Activated naive CD4-positive, alpha-beta T cell treated with anti-CD3 and anti-CD28 coated beads, Interleukin-2, amount 50 U/mL, for 72 hours (primary cell): Measurements from ENCODE around the gene MBNL1. TPM values are rescaled to one million over a fixed set of nuclear protein-coding genes. Genes with fewer than 3 reads are reported as not detected.
"Not testable (repeated sequence)": the region's sequence is repeated elsewhere in the genome, so short reads cannot be mapped to it uniquely, and the experiment has no call there.

Experiments used
- ATAC-seq, 2 donors: fragments of 150-1000 bp; cut with Tn5 transposase; 2 replicates each; pipeline ENCODE4 v1.10.0; 2021; ENCODE audit warnings: mild to moderate bottlenecking in 2 of 2, moderate library complexity in 2 of 2
- DNase-seq, 2 donors: peaks; one replicate each; pipeline ENCODE4 v3.0.0; 2021 to 2022; ENCODE audit warnings: low spot score in 2 of 2
- H3K27ac Mint-ChIP-seq, 2 donors: one replicate each; pipeline ENCODE4 v1.8.0; 2022; ENCODE audit warnings: mild to moderate bottlenecking in 2 of 2, mixed read lengths in 2 of 2
- H3K36me3 Mint-ChIP-seq, 2 donors: one replicate each; pipeline ENCODE4 v1.8.0; 2022; ENCODE audit warnings: mixed read lengths in 2 of 2
- H3K9me3 Mint-ChIP-seq, 2 donors: one replicate each; pipeline ENCODE4 v1.8.0; 2022; ENCODE audit warnings: mixed read lengths in 2 of 2
- total RNA-seq, 2 donors: library from RNA; stranded (reverse); gene quantifications; one replicate each; pipeline ENCODE4 v1.2.3, GENCODE V29; 2022

Gene MBNL1
- total RNA-seq, 2 donors from 2014 or later: 406 to 425 TPM

DNA sequence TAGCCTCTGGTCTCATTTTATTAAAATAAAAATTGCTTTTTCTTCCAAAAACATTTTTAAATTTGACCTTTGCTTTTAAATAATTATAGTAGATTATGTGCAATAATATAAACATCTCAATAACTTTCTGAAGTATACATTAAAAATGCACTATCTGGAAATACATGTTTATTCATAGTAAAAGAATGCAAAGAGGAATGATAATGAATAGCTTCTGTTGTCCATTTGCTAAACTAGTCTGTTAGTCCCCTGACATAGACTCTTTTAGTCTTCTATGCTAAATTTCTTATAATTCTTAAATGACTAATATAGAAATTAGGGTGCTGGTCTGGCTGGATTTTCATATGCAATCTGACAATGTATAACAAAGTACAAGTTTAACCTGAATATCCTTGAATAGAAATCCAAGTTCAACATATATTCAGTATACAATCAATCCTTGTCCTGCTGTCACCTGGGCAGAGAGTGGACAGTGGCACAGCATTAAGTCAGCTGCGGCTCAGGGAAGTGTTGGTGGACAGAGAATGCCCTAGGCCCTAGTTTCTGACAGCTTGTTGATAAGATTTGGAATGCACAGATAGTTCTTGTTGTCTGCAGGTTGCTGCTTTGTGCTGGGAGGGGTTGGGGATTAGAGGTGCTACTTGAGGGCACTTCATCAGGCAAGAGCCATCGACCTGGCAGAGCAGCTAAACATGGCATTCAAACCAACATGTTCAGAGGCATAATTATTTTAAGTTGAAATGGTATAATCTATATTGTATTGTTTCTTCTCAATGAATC is 161.7 kb downstream of the MBNL1 start:
- peaks cover 5 to 51% of the 10 kb centered on the region in 2 donors for H3K36me3 Mint-ChIP-seq
- H3K27ac Mint-ChIP-seq: peak overlapping the region; percentile 55 to 77
- DNase-seq (no peak), ATAC-seq (no peak)
- no peaks in the 10 kb centered on the region for H3K9me3 Mint-ChIP-seq

- Mint-ChIP-seq H3K9me3 (no peaks in the 10 kb centered on the region), H3K27ac (no peak overlapping the region), H3K36me3 (peaks cover 10 to 62% of the 10 kb centered on the region in 2 donors)
- ATAC-seq (peak; percentile 24 to 50), DNase-seq (no peak)
Measured at GRCh38 chr3:152434142-152434541, 165.4 kb downstream of the MBNL1 start.

- H3K27ac Mint-ChIP-seq: peak overlapping the region in 1 of 2 donors; percentile 38
- not testable (repeated sequence) for ATAC-seq, H3K9me3 Mint-ChIP-seq, DNase-seq
- peaks cover 10 to 73% of the 10 kb centered on the region in 2 donors for H3K36me3 Mint-ChIP-seq
Measured at GRCh38 chr3:152435210-152435609, 166.5 kb downstream of the MBNL1 start.

GRCh38 chr3:152436707-152437590 is 168.2 kb downstream of the MBNL1 start:
- peaks cover 10 to 65% of the 10 kb centered on the region in 2 donors for H3K36me3 Mint-ChIP-seq
- ATAC-seq: no peak
- no peaks in the 10 kb centered on the region for H3K9me3 Mint-ChIP-seq
- peak overlapping the region; percentile 20 to 44 for H3K27ac Mint-ChIP-seq
- DNase-seq: no peak

DNA sequence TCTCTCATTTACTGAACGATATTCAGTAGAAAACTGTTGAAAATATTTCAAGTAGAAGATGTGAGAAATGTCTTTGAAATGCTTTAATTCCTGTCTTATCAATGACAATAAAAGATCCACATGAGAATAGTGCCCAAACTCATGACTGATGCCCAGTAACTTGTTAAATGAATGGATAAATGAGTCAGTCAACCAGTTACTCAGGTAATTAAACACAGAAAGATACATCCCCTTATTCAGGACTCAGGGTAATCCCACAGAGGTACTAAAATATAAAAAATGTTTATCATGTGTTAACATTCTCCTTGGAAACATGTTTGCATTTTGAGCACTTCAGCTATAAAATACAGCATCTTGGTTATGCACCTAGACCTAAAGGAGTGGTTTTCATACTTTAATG is 169.5 kb downstream of the MBNL1 start:
- Mint-ChIP-seq H3K27ac (peak overlapping the region in 1 of 2 donors; percentile 9), H3K36me3 (peaks cover 10 to 53% of the 10 kb centered on the region in 2 donors), H3K9me3 (no peaks in the 10 kb centered on the region)
- no peak for DNase-seq
- peak; percentile 31 to 56 for ATAC-seq

DNA sequence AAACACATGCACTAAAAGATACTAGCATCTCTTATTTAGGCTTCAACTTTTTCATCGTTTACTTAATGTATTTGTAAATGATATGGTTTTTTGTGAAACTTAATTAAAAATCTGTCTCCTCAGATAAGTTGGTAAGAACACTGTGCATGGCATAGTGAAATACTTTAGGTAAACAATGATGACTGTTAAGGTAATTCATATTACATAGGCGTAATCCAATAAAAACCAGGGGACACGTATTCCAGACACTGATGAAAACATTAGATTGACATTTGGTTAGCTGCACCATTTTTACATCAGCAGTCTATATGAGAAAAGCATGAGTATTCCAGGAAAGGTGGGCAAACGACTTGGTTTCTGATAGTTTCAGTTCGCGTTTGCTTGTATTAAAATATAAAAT is 170.0 kb downstream of the MBNL1 start:
- Mint-ChIP-seq H3K36me3 (peaks cover 10 to 52% of the 10 kb centered on the region in 2 donors), H3K9me3 (no peaks in the 10 kb centered on the region), H3K27ac (peak overlapping the region in 1 of 2 donors; percentile 9)
- ATAC-seq: no peak
- no peak for DNase-seq

DNA sequence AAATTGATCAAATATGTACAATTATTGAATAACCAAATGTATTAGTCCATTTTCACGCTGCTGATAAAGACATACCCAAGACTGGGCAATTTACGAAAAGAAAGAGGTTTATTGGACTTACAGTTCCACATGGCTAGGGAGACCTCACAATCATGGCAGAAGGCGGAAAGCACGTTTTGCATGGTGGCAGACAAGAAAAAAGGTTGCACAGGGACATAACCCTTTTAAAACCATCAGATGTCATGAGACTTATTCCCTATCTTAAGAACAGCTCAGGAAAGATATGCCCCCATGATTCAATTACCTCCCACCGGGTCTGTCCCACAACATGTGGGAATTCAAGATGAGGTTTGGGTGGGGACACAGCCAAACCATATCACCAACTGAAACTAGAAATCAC is 171.5 kb downstream of the MBNL1 start:
- not testable (repeated sequence) for ATAC-seq, H3K9me3 Mint-ChIP-seq, H3K27ac Mint-ChIP-seq, DNase-seq
- H3K36me3 Mint-ChIP-seq: peaks cover 5 to 42% of the 10 kb centered on the region in 2 donors

DNA sequence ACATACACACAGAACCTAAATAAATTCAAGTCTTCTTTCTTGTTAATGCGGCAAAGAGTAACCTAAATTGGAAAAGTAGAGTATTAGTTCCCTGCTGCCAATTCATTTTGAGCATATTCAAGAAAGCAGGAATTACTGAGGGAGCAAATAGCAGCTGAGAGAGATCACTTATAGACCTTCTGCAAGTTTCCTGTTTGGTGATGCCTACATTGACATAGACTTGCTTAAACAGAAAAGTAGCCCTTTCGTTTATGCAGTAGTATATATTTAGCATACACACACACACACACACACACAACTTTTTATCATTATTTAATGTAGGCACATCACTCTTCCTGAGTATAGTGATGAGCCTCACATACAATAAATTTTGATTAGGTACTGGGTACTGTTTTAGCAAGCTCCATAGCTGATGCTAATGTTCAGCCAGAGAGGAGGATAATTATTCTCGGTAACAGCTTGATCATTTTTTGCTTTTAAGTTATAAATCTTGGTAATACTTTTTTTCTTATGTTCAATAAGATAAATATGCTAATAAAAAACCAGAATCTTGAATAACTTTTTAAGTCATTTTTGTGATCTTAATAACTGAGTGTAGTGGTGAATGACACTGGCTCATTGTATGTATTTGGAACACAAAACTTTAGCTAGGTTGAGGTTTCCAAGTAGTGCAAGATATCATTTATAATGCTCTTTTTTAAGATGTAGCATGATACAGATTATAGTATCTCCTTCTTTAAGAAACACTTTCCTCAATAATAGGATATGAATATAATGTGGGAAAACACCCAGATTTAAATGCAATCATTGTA is 174.7 kb downstream of the MBNL1 start:
- H3K9me3 Mint-ChIP-seq: no peaks in the 10 kb centered on the region
- H3K36me3 Mint-ChIP-seq: peaks cover 4 to 46% of the 10 kb centered on the region in 2 donors
- peak overlapping the region in 1 of 2 donors; percentile 72 for H3K27ac Mint-ChIP-seq
- DNase-seq (no peak), ATAC-seq (peak in 1 of 2 donors; percentile 44)

DNA sequence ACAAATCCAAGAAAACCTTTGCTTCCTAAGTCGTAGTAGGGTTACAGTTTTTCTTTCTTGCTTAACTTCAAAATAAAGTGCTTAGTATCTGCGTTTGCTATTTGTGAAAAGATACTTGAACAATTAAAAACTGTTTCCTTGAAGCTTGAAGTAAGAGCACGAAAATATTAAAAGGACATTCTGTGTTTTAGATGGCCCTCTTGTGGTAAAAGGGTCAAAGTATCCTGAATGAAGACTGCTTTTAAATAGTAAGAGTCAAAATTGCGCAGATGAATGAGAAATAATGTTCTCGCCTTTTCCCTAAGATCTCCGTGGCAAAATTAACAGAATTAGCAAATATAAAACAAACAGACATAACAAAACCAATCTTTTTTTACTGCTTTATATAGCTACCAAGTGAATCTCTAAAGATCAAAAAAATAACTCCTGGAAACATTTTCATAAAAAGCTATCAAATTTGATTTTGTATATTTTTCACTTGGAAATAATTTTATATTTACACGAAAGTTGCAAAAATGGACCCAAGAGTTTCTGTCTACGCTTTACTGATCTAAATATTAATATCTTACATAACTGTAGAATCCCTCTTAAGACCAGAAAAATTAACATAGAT is 175.4 kb downstream of the MBNL1 start:
- no peak for ATAC-seq
- no peaks in the 10 kb centered on the region for H3K9me3 Mint-ChIP-seq
- H3K27ac Mint-ChIP-seq: no peak overlapping the region
- no peak for DNase-seq
- peaks cover 4 to 44% of the 10 kb centered on the region in 2 donors for H3K36me3 Mint-ChIP-seq

DNA sequence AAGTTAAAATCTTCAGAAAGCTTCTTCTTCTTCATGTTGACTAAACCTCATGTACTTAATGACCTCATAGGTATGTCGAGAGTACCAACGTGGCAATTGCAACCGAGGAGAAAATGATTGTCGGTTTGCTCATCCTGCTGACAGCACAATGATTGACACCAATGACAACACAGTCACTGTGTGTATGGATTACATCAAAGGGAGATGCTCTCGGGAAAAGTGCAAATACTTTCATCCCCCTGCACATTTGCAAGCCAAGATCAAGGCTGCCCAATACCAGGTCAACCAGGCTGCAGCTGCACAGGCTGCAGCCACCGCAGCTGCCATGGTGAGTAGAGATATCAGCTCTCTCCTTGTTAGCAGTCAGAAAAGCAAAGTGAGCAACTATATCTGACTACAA is 176.5 kb downstream of the MBNL1 start:
- peaks cover 4 to 38% of the 10 kb centered on the region in 2 donors for H3K36me3 Mint-ChIP-seq
- no peaks in the 10 kb centered on the region for H3K9me3 Mint-ChIP-seq
- ATAC-seq (peak in 1 of 2 donors; percentile 40), DNase-seq (no peak)
- peak overlapping the region; percentile 25 to 85 for H3K27ac Mint-ChIP-seq

GRCh38 chr3:152446495-152446894 is 177.8 kb downstream of the MBNL1 start:
- H3K27ac Mint-ChIP-seq: peak overlapping the region in 1 of 2 donors; percentile 4
- DNase-seq (no peak), ATAC-seq (no peak)
- no peaks in the 10 kb centered on the region for H3K9me3 Mint-ChIP-seq
- H3K36me3 Mint-ChIP-seq: peaks cover 4 to 40% of the 10 kb centered on the region in 2 donors

DNA sequence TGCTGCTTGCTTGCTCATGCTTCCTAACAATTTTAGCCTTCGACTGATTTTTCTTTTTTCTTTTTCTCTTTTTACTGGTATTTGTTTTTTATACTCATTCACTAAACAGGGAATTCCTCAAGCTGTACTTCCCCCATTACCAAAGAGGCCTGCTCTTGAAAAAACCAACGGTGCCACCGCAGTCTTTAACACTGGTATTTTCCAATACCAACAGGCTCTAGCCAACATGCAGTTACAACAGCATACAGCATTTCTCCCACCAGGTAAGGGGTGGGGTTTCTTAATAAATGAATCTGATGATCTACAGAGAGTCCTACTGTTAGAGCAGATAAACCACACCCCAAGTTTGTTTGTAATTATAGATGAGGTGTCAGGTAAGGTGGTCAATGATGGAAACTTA is 178.8 kb downstream of the MBNL1 start:
- no peak for ATAC-seq
- DNase-seq: no peak
- H3K36me3 Mint-ChIP-seq: peaks cover 4 to 40% of the 10 kb centered on the region in 2 donors
- peak overlapping the region in 1 of 2 donors; percentile 72 for H3K27ac Mint-ChIP-seq
- no peaks in the 10 kb centered on the region for H3K9me3 Mint-ChIP-seq

GRCh38 chr3:152448091-152448490 is 179.4 kb downstream of the MBNL1 start:
- Mint-ChIP-seq H3K27ac (no peak overlapping the region), H3K9me3 (no peaks in the 10 kb centered on the region), H3K36me3 (peaks cover 4 to 40% of the 10 kb centered on the region in 2 donors)
- ATAC-seq (no peak), DNase-seq (no peak)

DNA sequence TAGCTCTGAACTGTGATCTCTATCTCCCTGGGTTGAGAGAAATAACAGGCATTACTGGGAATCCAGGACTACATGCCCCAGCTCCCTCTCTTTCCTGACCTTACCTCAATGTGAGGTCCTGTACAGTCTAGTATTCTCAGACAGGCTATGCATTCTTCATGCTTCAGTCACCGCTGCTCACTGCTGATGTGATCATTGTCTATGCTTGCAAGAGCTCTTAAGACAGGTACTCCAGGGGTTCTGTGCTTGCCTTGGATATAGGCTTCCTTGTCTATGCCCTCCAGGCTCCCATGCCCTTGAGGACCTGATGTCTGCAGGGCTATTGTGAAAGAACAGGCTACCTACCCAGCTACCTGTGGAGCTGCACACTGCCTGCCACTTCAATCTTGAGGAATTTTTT is 183.6 kb downstream of the MBNL1 start:
- no peaks in the 10 kb centered on the region for H3K9me3 Mint-ChIP-seq
- H3K27ac Mint-ChIP-seq: peak overlapping the region in 1 of 2 donors; percentile 11
- H3K36me3 Mint-ChIP-seq: peaks cover 4 to 36% of the 10 kb centered on the region in 2 donors
- DNase-seq (no peak), ATAC-seq (peak; percentile 18 to 34)

- ATAC-seq (no peak), DNase-seq (no peak)
- Mint-ChIP-seq H3K27ac (peak overlapping the region in 1 of 2 donors; percentile 66), H3K9me3 (no peaks in the 10 kb centered on the region), H3K36me3 (peaks cover 0 to 25% of the 10 kb centered on the region in 2 donors)
Measured at GRCh38 chr3:152454076-152454875, 185.5 kb downstream of the MBNL1 start.
